VCaP (cell line): ENCODE measurements around the gene PVALB.

Experiments used
- H3K27ac ChIP-seq: fragments of 450-650 bp; 2 replicates; pipeline ENCODE4 v1.5.1; 2017
- CTCF ChIP-seq: fragments of 450-650 bp; conservative IDR thresholded peaks from 2 replicates; pipeline ENCODE4 v1.5.1; 2017; ENCODE audit warnings: mild to moderate bottlenecking, moderate library complexity

The PVALB gene

GRCh38 chr22:36840106-36840505 is 23.3 kb upstream of the PVALB start:
- no peak for TF ChIP-seq CTCF
- H3K27ac ChIP-seq, result no peak overlapping the region

DNA sequence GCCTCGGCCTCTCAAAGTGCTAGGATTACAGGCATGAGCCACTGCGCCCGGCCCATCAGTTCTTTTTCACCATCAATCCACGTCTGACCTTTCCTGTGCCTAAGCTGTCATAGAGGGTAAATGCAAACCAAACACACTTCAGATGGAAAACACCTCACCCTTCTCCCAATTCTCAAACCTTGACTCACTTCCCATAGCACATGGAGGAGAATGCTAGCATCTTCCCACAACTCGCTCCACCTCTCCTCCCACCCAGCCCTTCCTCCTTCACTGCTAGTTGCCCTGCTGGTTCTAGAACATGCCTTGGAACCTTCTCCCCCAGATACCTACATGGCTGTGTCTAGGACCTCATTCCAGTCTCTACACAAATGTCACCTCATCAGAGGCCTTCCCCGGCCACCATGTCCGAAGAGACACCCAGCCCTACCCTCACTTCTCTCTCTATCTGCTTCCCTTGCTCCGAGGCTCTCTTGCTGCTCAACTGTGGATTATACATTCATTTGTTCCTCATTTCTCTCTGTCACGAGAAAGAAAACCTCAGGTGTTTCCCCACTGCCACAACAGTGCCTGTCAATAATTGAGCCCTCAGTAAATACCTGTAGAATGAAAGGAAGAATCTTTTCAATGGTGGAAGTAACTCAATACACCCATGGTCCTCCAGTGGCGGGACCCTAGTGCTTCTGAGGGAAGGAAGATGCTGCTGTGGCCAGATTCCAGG is 22.7 kb upstream of the PVALB start:
- no peak for TF ChIP-seq CTCF
- H3K27ac ChIP-seq, result no peak overlapping the region

GRCh38 chr22:36838119-36839030 is 21.5 kb upstream of the PVALB start:
- H3K27ac ChIP-seq, result no peak overlapping the region
- TF ChIP-seq CTCF, result no peak

GRCh38 chr22:36835903-36836302 is 19.1 kb upstream of the PVALB start:
- TF ChIP-seq CTCF, result no peak
- no peak overlapping the region for H3K27ac ChIP-seq

DNA sequence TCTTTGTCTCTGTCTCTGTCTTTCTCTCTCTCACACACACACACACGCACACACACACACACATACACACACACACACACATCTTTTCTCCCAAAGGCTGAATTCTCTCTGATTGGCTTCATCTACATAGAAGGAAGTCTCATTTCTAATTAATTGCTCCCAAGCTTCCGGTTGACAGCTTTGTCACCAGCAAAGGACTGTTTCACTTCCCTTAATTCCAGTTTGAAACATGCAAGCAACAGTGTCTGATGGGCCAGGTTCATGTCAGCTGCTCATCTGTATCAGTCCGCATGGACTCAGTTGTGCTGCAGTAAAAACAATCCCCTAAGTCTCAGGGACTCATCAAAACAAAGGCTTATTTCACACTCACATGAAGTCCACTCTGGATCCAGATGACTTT is 16.2 kb upstream of the PVALB start:
- TF ChIP-seq CTCF, result no peak
- H3K27ac ChIP-seq, result no peak overlapping the region

DNA sequence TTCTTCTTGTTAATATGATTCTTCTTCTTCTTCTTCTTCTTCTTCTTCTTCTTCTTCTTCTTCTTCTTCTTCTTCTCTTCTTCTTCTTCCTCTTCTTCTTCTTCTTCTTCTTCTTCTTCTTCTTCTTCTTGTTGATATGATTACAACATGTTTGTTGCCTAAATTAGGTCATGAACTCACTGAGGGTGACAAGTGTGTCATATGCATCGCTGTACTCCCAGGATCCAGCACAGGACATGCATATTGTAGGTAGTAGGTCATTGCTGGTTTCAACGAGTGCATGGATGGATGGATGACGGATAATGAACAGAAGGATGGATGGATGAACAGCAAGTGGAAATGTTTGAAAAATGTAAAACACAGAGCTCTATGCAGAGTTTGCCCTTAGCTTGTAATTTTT is 14.9 kb upstream of the PVALB start:
- H3K27ac ChIP-seq, result no peak overlapping the region
- TF ChIP-seq CTCF, result no peak

- TF ChIP-seq CTCF, result no peak
- no peak overlapping the region for H3K27ac ChIP-seq
These were observed 14.4 kb upstream of the PVALB start for GRCh38 chr22:36831206-36831605.
